Measurements from ENCODE around the gene REX1BD.

DNA sequence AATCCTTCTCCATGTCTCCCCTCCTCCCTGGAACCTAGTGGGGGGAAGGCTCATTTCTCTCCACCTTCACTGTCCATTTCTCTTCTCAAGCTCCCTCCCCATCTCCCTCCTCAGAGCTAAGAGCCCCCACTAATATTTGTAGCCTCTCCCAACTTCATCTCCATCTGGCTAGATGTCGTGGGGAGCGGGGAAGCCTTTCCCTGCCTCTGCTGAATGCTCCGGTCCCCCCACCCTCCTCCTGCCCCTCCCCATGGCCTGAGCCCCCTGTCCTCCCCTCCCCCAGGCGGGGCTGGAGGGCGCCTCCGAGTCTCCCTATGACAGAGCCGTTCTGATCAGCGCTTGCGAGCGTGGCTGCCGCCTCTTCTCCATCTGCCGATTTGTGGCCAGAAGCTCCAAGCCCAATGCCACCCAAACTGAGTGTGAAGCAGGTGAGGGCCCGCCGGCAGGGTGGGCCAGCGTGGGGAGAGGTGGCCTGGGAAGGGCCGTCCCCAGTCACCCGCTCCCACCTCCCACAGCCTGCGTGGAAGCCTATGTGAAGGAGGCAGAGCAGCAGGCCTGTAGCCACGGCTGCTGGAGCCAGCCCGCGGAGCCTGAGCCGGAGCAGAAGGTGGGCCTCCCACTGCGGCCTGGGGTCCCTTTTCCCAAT is 25.1 kb downstream of the REX1BD start:
- TF ChIP-seq, protein P1, sequence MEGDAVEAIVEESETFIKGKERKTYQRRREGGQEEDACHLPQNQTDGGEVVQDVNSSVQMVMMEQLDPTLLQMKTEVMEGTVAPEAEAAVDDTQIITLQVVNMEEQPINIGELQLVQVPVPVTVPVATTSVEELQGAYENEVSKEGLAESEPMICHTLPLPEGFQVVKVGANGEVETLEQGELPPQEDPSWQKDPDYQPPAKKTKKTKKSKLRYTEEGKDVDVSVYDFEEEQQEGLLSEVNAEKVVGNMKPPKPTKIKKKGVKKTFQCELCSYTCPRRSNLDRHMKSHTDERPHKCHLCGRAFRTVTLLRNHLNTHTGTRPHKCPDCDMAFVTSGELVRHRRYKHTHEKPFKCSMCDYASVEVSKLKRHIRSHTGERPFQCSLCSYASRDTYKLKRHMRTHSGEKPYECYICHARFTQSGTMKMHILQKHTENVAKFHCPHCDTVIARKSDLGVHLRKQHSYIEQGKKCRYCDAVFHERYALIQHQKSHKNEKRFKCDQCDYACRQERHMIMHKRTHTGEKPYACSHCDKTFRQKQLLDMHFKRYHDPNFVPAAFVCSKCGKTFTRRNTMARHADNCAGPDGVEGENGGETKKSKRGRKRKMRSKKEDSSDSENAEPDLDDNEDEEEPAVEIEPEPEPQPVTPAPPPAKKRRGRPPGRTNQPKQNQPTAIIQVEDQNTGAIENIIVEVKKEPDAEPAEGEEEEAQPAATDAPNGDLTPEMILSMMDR (IDR thresholded peaks at IDR 0.05; ENCODE audit: borderline replicate concordance, extremely low read depth, low read length, poor library complexity, severe bottlenecking): no peak
- TF ChIP-seq EZH2 (IDR thresholded peaks at IDR 0.05; ENCODE audit: borderline replicate concordance, low read depth, low read length, severe bottlenecking): no peak
